ENCODE data around the gene FANCE. TPM values are rescaled to one million over a fixed set of nuclear protein-coding genes. Genes with fewer than 3 reads are reported as not detected.

Gene FANCE
- polyA plus RNA-seq, 1 donor from 2014 or later: 7.1 TPM

DNA sequence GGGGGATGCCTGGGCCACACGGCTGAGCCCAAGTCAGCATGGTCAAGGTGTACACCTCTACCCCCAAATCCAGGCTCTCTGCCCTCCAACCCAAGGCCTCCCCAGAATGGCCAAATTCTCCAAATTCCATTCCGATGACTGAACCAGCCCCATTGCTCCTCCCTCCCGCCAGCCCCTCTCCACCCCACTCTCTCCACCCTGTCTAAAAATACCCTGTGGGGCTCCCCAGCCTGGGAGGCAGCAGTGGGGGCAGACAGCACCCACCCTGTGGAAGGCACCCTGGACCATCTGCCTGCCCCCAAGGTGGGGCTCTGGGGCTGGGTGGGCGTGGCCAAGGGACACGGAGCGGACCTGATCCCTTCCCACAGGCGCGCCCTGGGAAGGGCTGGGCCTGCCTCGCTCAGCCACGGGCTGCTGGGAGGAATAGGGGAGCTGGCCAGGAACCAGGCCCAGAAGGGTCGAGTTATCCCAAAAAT, 33.3 kb downstream of the FANCE start:
- Histone ChIP-seq H2AFZ (ENCODE audit: low read depth, low read length) (no peak overlapping the region), H3K4me2 (ENCODE audit: low read length) (no peak overlapping the region), H3K4me3 (ENCODE audit: low read length) (no peak overlapping the region), H3K9ac (ENCODE audit: low read length) (no peak overlapping the region), H3K9me3 (ENCODE audit: low read length) (no peaks in the 10 kb centered on the region), H3K9me2 (ENCODE audit: insufficient read depth, low read length) (no peaks in the 10 kb centered on the region), H3F3A (ENCODE audit: insufficient read depth, low read length, poor library complexity, severe bottlenecking) (no peaks in the 10 kb centered on the region), H3K79me2 (replicated peaks; ENCODE audit: insufficient read depth, low read length) (no peaks in the 10 kb centered on the region), H3K36me3 (ENCODE audit: insufficient read depth, low read length) (no peaks in the 10 kb centered on the region), H3K27ac (ENCODE audit: low read length) (no peak overlapping the region), H4K20me1 (ENCODE audit: insufficient read depth) (no peaks in the 10 kb centered on the region), H3K27me3 (ENCODE audit: insufficient read depth, low read depth, low read length) (no peaks in the 10 kb centered on the region)
- TF ChIP-seq TAF1 (IDR thresholded peaks at IDR 0.05; ENCODE audit: low read depth) (no peak), POLR2AphosphoS5 (IDR thresholded peaks at IDR 0.05) (no peak), EZH2 (IDR thresholded peaks at IDR 0.05; ENCODE audit: borderline replicate concordance, insufficient read depth, low read length, poor library complexity, severe bottlenecking) (no peak), SMC3 (conservative IDR thresholded peaks at IDR 0.05; ENCODE audit: poor library complexity) (no peak), RAD21 (conservative IDR thresholded peaks at IDR 0.05) (no peak), EP300 (conservative IDR thresholded peaks at IDR 0.05; ENCODE audit: poor library complexity, severe bottlenecking) (no peak), MXI1 (conservative IDR thresholded peaks at IDR 0.05; ENCODE audit: poor library complexity, severe bottlenecking) (no peak)
- TF ChIP-seq, protein P1, sequence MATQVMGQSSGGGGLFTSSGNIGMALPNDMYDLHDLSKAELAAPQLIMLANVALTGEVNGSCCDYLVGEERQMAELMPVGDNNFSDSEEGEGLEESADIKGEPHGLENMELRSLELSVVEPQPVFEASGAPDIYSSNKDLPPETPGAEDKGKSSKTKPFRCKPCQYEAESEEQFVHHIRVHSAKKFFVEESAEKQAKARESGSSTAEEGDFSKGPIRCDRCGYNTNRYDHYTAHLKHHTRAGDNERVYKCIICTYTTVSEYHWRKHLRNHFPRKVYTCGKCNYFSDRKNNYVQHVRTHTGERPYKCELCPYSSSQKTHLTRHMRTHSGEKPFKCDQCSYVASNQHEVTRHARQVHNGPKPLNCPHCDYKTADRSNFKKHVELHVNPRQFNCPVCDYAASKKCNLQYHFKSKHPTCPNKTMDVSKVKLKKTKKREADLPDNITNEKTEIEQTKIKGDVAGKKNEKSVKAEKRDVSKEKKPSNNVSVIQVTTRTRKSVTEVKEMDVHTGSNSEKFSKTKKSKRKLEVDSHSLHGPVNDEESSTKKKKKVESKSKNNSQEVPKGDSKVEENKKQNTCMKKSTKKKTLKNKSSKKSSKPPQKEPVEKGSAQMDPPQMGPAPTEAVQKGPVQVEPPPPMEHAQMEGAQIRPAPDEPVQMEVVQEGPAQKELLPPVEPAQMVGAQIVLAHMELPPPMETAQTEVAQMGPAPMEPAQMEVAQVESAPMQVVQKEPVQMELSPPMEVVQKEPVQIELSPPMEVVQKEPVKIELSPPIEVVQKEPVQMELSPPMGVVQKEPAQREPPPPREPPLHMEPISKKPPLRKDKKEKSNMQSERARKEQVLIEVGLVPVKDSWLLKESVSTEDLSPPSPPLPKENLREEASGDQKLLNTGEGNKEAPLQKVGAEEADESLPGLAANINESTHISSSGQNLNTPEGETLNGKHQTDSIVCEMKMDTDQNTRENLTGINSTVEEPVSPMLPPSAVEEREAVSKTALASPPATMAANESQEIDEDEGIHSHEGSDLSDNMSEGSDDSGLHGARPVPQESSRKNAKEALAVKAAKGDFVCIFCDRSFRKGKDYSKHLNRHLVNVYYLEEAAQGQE (IDR thresholded peaks at IDR 0.05; ENCODE audit: borderline replicate concordance): no peak
- TF ChIP-seq, protein P2, sequence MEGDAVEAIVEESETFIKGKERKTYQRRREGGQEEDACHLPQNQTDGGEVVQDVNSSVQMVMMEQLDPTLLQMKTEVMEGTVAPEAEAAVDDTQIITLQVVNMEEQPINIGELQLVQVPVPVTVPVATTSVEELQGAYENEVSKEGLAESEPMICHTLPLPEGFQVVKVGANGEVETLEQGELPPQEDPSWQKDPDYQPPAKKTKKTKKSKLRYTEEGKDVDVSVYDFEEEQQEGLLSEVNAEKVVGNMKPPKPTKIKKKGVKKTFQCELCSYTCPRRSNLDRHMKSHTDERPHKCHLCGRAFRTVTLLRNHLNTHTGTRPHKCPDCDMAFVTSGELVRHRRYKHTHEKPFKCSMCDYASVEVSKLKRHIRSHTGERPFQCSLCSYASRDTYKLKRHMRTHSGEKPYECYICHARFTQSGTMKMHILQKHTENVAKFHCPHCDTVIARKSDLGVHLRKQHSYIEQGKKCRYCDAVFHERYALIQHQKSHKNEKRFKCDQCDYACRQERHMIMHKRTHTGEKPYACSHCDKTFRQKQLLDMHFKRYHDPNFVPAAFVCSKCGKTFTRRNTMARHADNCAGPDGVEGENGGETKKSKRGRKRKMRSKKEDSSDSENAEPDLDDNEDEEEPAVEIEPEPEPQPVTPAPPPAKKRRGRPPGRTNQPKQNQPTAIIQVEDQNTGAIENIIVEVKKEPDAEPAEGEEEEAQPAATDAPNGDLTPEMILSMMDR (IDR thresholded peaks at IDR 0.05; ENCODE audit: poor library complexity, severe bottlenecking): no peak

DNA sequence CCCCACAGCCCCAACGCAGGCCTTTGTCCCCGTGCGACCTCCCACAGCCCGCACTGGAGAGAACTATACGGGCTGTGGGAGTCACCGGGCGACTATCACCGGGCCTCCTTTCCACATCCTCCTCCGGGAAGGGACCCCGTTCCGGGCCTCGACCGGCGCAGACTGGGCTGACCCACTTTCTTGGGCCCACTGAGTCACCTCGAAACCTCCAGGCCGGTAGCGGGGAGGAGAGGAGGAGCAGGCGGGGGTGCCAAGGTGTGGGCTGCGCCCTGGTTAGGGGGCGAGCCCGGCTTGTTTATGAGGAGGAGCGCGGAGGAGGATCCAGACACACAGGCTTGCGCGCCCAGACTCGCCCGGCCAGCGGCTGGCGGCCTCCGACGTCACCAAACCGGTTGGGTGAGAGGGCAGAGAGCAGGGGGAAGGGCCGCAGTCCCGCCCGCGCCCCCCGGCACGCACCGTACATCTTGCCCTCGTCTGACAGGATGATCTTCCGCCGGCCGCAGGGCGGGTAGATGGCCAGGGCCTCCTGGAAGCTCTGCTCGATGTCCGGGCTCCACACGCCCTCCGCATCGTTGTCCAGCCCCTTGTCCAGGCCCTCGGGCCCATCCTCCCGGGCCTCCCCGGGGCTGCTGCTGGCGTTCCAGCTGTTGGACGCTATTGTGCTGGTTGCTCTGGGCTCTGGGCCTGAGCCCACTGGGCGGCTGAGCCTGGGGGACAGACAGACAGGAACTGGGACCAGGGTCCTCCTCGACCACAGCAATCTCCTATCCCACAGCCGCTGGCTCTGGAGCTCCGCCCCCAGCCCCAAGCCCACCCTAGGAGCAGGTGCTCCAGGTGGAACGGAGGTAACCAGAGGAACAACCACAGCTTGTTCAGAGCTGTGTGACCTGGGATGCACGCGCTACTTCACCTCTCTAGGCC, 34.1 kb downstream of the FANCE start:
- Histone ChIP-seq H3K4me2 (ENCODE audit: low read length) (no peak overlapping the region), H3K79me2 (replicated peaks; ENCODE audit: insufficient read depth, low read length) (no peaks in the 10 kb centered on the region)

More for the DNA sequence above, 34.1 kb downstream of the FANCE start:
- Histone ChIP-seq H3K27ac (ENCODE audit: low read length) (no peak overlapping the region), H3K4me3 (ENCODE audit: low read length) (no peak overlapping the region), H3K9me2 (ENCODE audit: insufficient read depth, low read length) (no peaks in the 10 kb centered on the region), H3F3A (ENCODE audit: insufficient read depth, low read length, poor library complexity, severe bottlenecking) (no peaks in the 10 kb centered on the region), H4K20me1 (ENCODE audit: insufficient read depth) (no peaks in the 10 kb centered on the region), H3K36me3 (ENCODE audit: insufficient read depth, low read length) (no peaks in the 10 kb centered on the region), H3K9ac (ENCODE audit: low read length) (no peak overlapping the region), H3K9me3 (ENCODE audit: low read length) (no peaks in the 10 kb centered on the region), H3K27me3 (ENCODE audit: insufficient read depth, low read depth, low read length) (no peaks in the 10 kb centered on the region), H2AFZ (ENCODE audit: low read depth, low read length) (no peak overlapping the region)
- TF ChIP-seq MXI1 (conservative IDR thresholded peaks at IDR 0.05; ENCODE audit: poor library complexity, severe bottlenecking) (no peak), EP300 (conservative IDR thresholded peaks at IDR 0.05; ENCODE audit: poor library complexity, severe bottlenecking) (no peak), SMC3 (conservative IDR thresholded peaks at IDR 0.05; ENCODE audit: poor library complexity) (no peak)
